HCT116 (cell line): ENCODE results near the gene PHYH. TPM values are rescaled to one million over a fixed set of nuclear protein-coding genes. Genes with fewer than 3 reads are reported as not detected.

Experiments
- ATAC-seq: fragments of 200-7000 bp; cut with Tn5 transposase; 2 replicates; pipeline ENCODE4 v1.9.1; 2020; ENCODE audit warnings: mild to moderate bottlenecking, moderate library complexity
- BruUV-seq: library from RNA; stranded (reverse); fragments of 400-500 nt; replicated peaks from 2 replicates; lab custom pipeline; 2021; lab: Mats Ljungman, UMichigan
- CTCF ChIA-PET: fragments of 300-600 bp; sonication (Branson Sonifier 250); formaldehyde crosslinking; loops from one replicate; lab custom pipeline; 2021; ENCODE audit warnings: antibody characterized with exemption; lab: Charles Lee
- POLR2A ChIA-PET: fragments of 300-600, 350-600 bp; sonication (Branson Sonifier 250); formaldehyde crosslinking; loops from one replicate; lab custom pipeline; 2021; ENCODE audit warnings: antibody characterized with exemption; lab: Charles Lee
- RAD21 ChIA-PET, 2 experiments: fragments of 300-600 bp; sonication (Branson Sonifier 250); formaldehyde crosslinking; loops; one replicate each; lab custom pipeline; 2023; ENCODE audit warnings: low total read pairs in 2 of 2; ENCODE audit not compliant: uncharacterized antibody in 2 of 2, unreplicated experiment in 2 of 2, low non-redundant PET in 1 of 2; lab: Charles Lee
- DNase-seq: peaks from one replicate; pipeline ENCODE4 v3.0.0-alpha.2; 2010; ENCODE audit warnings: low read depth, low spot score
- H2AFZ ChIP-seq: fragments of 200-600 bp; shearing (Covaris generic), sonication (generic); 2 replicates; pipeline ENCODE4 v1.6.1; 2017; ENCODE audit warnings: low read depth, mixed run types, mixed read lengths, antibody characterized with exemption, low read length; ENCODE audit not compliant: poor library complexity, severe bottlenecking
- H3K27ac ChIP-seq: 2 replicates; pipeline ENCODE4 v1.5.1; 2012; ENCODE audit warnings: low read depth, low read length
- H3K27me3 ChIP-seq: fragments of 200-600 bp; sonication (generic); 2 replicates; pipeline ENCODE4 v1.6.1; 2016; ENCODE audit warnings: mixed run types, low read length, mixed read lengths; ENCODE audit not compliant: insufficient read depth
- H3K36me3 ChIP-seq, 2 experiments: fragments of 200-500 bp in 1 of 2; fragments of 200-600 bp in 1 of 2; sonication (Bioruptor generic) in 1 of 2; sonication (generic) in 1 of 2; 2 replicates each; pipeline versions ENCODE4 v1.5.1 to v1.6.1; 2014 to 2016; ENCODE audit warnings: low read length in 2 of 2, inconsistent platforms in 1 of 2, mixed read lengths in 1 of 2, mixed run types in 1 of 2; ENCODE audit not compliant: insufficient read depth in 2 of 2, control insufficient read depth in 1 of 2
- H3K4me1 ChIP-seq, 2 experiments: fragments of 200-600 bp in 1 of 2; sonication (generic) in 1 of 2; 2 replicates each; pipeline versions ENCODE4 v1.5.1 to v1.6.1; 2012 to 2017; ENCODE audit warnings: low read length in 2 of 2, inconsistent platforms in 1 of 2, mild to moderate bottlenecking in 1 of 2, mixed read lengths in 1 of 2, mixed run types in 1 of 2, moderate library complexity in 1 of 2; ENCODE audit not compliant: insufficient read depth in 2 of 2, control insufficient read depth in 1 of 2
- H3K4me2 ChIP-seq: fragments of 200-600 bp; sonication (generic); 2 replicates; pipeline ENCODE4 v1.6.1; 2017; ENCODE audit warnings: mixed run types, low read length, mixed read lengths
- H3K4me3 ChIP-seq, 2 experiments: fragments of 200-600 bp in 1 of 2; sonication (generic) in 1 of 2; replicated peaks in 1 of 2; 2 replicates each; pipeline ENCODE4 v1.5.1; 2011 to 2016; ENCODE audit warnings: low read length in 2 of 2, control low read depth in 1 of 2, low read depth in 1 of 2, mild to moderate bottlenecking in 1 of 2, mixed read lengths in 1 of 2, mixed run types in 1 of 2
- H3K79me2 ChIP-seq: fragments of 200-600 bp; sonication (generic); 2 replicates; pipeline ENCODE4 v1.6.1; 2017; ENCODE audit warnings: mild to moderate bottlenecking, mixed run types, low read length, moderate library complexity, mixed read lengths; ENCODE audit not compliant: insufficient read depth
- H3K9ac ChIP-seq: fragments of 200-600 bp; sonication (generic); 2 replicates; pipeline ENCODE4 v1.6.1; 2016; ENCODE audit warnings: low read length, mixed read lengths
- H3K9me2 ChIP-seq: fragments of 200-600 bp; sonication (generic), shearing (Covaris generic); 2 replicates; pipeline ENCODE4 v1.6.1; 2017; ENCODE audit warnings: mixed run types, mild to moderate bottlenecking, moderate library complexity; ENCODE audit not compliant: insufficient read depth
- H3K9me3 ChIP-seq, 2 experiments: fragments of 200-500 bp in 1 of 2; fragments of 200-600 bp in 1 of 2; sonication (Bioruptor generic) in 1 of 2; sonication (generic) in 1 of 2; 2 replicates each; pipeline ENCODE4 v1.6.1; 2014 to 2017; ENCODE audit warnings: low read length in 2 of 2, mixed read lengths in 2 of 2, inconsistent platforms in 1 of 2, low read depth in 1 of 2, mild to moderate bottlenecking in 1 of 2, mixed run types in 1 of 2, moderate library complexity in 1 of 2; ENCODE audit not compliant: control insufficient read depth in 1 of 2, insufficient read depth in 1 of 2
- H4K20me1 ChIP-seq: fragments of 200-600 bp; sonication (generic), shearing (Covaris generic); 2 replicates; pipeline ENCODE4 v1.6.1; 2017; ENCODE audit warnings: mixed run types, mild to moderate bottlenecking, moderate library complexity; ENCODE audit not compliant: insufficient read depth
- ATF3 ChIP-seq: IDR thresholded peaks from 2 replicates; pipeline ENCODE4 v1.6.1; 2012
- CEBPB ChIP-seq: IDR thresholded peaks from 2 replicates; pipeline ENCODE4 v1.6.1; 2012; ENCODE audit warnings: low read depth
- CTCF ChIP-seq, 3 experiments: fragments of 200-600 bp in 1 of 3; sonication (generic) in 1 of 3; IDR thresholded peaks in 2 of 3; conservative IDR thresholded peaks in 1 of 3; 2 replicates each; pipeline ENCODE4 v1.5.1; 2012 to 2017; ENCODE audit warnings: low read depth in 2 of 3, low read length in 2 of 3, antibody characterized with exemption in 1 of 3, borderline replicate concordance in 1 of 3, control low read depth in 1 of 3, mild to moderate bottlenecking in 1 of 3, mixed read lengths in 1 of 3, mixed run types in 1 of 3, moderate library complexity in 1 of 3; ENCODE audit not compliant: insufficient read depth in 1 of 3
- EGR1 ChIP-seq: IDR thresholded peaks from 2 replicates; pipeline ENCODE4 v1.6.1; 2012; ENCODE audit warnings: low read depth
- ELF1 ChIP-seq: IDR thresholded peaks from 2 replicates; pipeline ENCODE4 v1.6.1; 2012; ENCODE audit warnings: low read depth, borderline replicate concordance
- EZH2 ChIP-seq: fragments of 200-600 bp; sonication (generic); IDR thresholded peaks from 2 replicates; pipeline ENCODE4 v1.6.1; 2017; ENCODE audit warnings: antibody characterized with exemption, mixed run types
- EZH2phosphoT487 ChIP-seq: fragments of 200-600 bp; IDR thresholded peaks from 2 replicates; pipeline ENCODE4 v1.6.1; 2018; ENCODE audit warnings: antibody characterized with exemption, borderline replicate concordance
- FOSL1 ChIP-seq: IDR thresholded peaks from 2 replicates; pipeline ENCODE4 v1.6.1; 2012; ENCODE audit warnings: low read depth
- JUND ChIP-seq: IDR thresholded peaks from 2 replicates; pipeline ENCODE4 v1.6.1; 2012
- POLR2A ChIP-seq: IDR thresholded peaks from 2 replicates; pipeline ENCODE4 v1.7.0; 2011; ENCODE audit warnings: borderline replicate concordance; ENCODE audit not compliant: insufficient read depth, insufficient read length; ENCODE audit errors: extremely low read depth
- POLR2AphosphoS5 ChIP-seq: IDR thresholded peaks from 2 replicates; pipeline ENCODE4 v1.6.1; 2011; ENCODE audit warnings: mild to moderate bottlenecking, low read depth, low read length, moderate library complexity
- REST ChIP-seq: IDR thresholded peaks from 2 replicates; pipeline ENCODE4 v1.6.1; 2012; ENCODE audit warnings: low read depth
- SIN3A ChIP-seq: IDR thresholded peaks from 2 replicates; pipeline ENCODE4 v1.6.1; 2012; ENCODE audit warnings: low read depth
- SP1 ChIP-seq: IDR thresholded peaks from 2 replicates; pipeline ENCODE4 v1.6.1; 2012; ENCODE audit warnings: low read depth
- SRF ChIP-seq: IDR thresholded peaks from 2 replicates; pipeline ENCODE4 v1.6.1; 2012; ENCODE audit warnings: low read depth
- TCF7L2 ChIP-seq: IDR thresholded peaks from 2 replicates; pipeline ENCODE4 v1.7.0; 2011; ENCODE audit warnings: borderline replicate concordance, inconsistent platforms; ENCODE audit not compliant: insufficient read depth, insufficient read length; ENCODE audit errors: extremely low read depth
- YY1 ChIP-seq: IDR thresholded peaks from 2 replicates; pipeline ENCODE4 v1.6.1; 2011; ENCODE audit warnings: low read length, low read depth, moderate library complexity, mild to moderate bottlenecking; ENCODE audit not compliant: insufficient replicate concordance; ENCODE audit errors: extremely low read depth
- ZBTB33 ChIP-seq: IDR thresholded peaks from 2 replicates; pipeline ENCODE4 v1.6.1; 2011; ENCODE audit warnings: mild to moderate bottlenecking, low read length, moderate library complexity; ENCODE audit not compliant: insufficient replicate concordance; ENCODE audit errors: extremely low read depth
- ZFX ChIP-seq: fragments of 450-650 bp; IDR thresholded peaks from 2 replicates; pipeline ENCODE4 v1.6.1; 2017
- intact Hi-C: fragments of 100-400 bp; cut with micrococcal nuclease; formaldehyde crosslinking; loops from 2 replicates; pipeline ENCODE4 v1.10.0; 2022
- total RNA-seq: library from RNA; stranded (reverse); gene quantifications from one replicate; pipeline ENCODE4 v1.2.1, GENCODE V29; 2021; ENCODE audit not compliant: unreplicated experiment

PHYH gene
- total RNA-seq, 1 experiment from 2014 or later, result 15.3 TPM

- Histone ChIP-seq H3K9ac (no peak overlapping the region), H2AFZ (no peak overlapping the region), H3K4me2 (no peak overlapping the region), H3K27me3 (no peaks in the 10 kb centered on the region), H3K79me2 (no peaks in the 10 kb centered on the region), H3K4me3 (no peak overlapping the region), H3K36me3 (no peaks in the 10 kb centered on the region), H3K9me3 (no peaks in the 10 kb centered on the region), H4K20me1 (no peaks in the 10 kb centered on the region), H3K9me2 (no peaks in the 10 kb centered on the region), H3K27ac (no peak overlapping the region), H3K4me1 (no peaks in the 10 kb centered on the region)
- no TSS peak for BruUV-seq
- no peak for ATAC-seq
- POLR2A ChIA-PET, result no interaction called here
- no peak for DNase-seq
- CTCF ChIA-PET, result interaction anchor here (1.0 kb wide), 1 partner anchor 9 kb away, joined by 4 read pairs; no protein-coding TSS in a partner anchor
- RAD21 ChIA-PET, result no interaction called here
- TF ChIP-seq YY1 (no peak), CEBPB (no peak), ELF1 (no peak), ATF3 (no peak), JUND (no peak), EZH2phosphoT487 (no peak), SP1 (no peak), TCF7L2 (no peak), ZFX (no peak), EGR1 (no peak), SRF (no peak), REST (no peak), CTCF (IDR thresholded peaks at IDR 0.05 in 2 of 3, conservative IDR thresholded peaks at IDR 0.05 in 1 of 3; ENCODE audit: borderline replicate concordance in 1 of 3, insufficient read depth in 1 of 3, low read depth in 2 of 3, low read length in 2 of 3) (no peak), POLR2AphosphoS5 (no peak), SIN3A (no peak), FOSL1 (no peak), EZH2 (no peak), ZBTB33 (no peak), POLR2A (no peak)
- intact Hi-C loops, result no loop called here
Observed at GRCh38 chr10:13311177-13311575, 11.3 kb upstream of the PHYH start.
